Caki2 (cell line): ENCODE data around the gene VPS8. TPM values are rescaled to one million over a fixed set of nuclear protein-coding genes. Genes with fewer than 3 reads are reported as not detected.

Source experiments
- DNase-seq: peaks from one replicate; pipeline ENCODE4 v3.0.0-alpha.2; 2015; ENCODE audit warnings: low read depth
- in situ Hi-C: cut with HindIII; loops from 2 replicates; pipeline ENCODE4 v1.10.0; 2016; ENCODE audit warnings: low sequenced_read_pairs, low pct_unique_long_range_greater_than_20kb, mixed read lengths
- total RNA-seq: library from RNA; depleted of rRNA; stranded (reverse); fragments of >200 nt; shearing (Covaris generic); gene quantifications from 2 replicates; pipeline ENCODE4 v1.2.3, GENCODE V29; 2014; ENCODE audit warnings: low replicate concordance

The VPS8 gene
- total RNA-seq, 1 experiment from 2014 or later = 62.8 TPM

DNA sequence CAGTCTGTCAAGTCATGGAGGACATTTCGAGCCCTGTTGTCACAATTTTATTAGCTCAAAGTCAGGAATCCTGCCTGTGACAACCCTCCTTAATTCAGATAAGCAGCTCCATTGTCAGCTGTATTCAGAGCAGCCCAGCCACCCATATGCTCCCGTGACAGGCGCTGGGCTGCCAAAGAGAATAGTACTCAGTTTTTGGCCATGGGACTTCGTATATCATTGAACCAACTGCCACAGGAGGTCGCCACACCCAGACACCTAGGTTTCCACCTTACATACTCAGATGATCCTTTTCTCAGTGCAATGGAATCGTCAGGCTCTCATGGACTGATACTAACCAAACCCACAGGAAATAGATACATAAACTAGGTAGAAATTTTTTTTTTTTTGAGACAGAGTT lies 240.7 kb downstream of the VPS8 start:
- in situ Hi-C loops = no loop called here
- DNase-seq = no peak

DNA sequence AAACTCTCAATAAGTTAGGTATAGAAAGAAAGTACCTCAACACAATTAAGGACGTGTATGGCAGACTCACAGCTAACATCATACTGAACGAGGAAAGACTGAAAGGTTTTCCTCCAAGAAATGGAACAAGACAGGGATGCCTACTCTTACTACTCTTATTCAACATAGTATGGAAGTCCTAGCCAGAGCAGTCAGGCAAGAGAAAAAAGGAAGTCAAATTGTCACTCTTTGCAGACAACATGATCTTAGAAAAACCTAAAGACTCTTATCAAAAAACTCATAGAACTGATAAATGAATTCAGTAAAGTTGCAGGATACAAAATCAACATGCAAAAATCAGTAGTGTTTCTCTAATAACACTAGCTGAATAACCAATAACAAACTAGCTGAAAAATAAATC lies 244.9 kb downstream of the VPS8 start:
- in situ Hi-C loops = no loop called here
- DNase-seq = no peak

DNA sequence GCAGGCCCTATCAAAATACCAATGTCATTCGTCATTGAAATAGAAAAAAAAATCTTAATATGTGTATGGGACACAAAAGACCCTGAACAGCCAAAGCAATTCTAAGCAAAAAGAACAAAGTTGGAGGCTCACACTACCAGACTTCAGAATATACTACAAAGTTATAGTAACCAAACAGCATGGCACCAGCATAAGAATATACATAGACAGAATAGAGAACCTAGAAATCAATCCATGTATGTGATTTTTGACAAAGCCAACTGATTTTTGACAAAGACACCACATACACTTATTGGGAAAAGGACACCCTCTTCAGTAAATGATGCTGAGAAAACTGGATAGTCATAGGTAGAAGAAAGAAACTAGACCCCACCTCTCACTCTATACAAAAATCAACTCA lies 245.9 kb downstream of the VPS8 start:
- in situ Hi-C loops = no loop called here
- DNase-seq = no peak

DNA sequence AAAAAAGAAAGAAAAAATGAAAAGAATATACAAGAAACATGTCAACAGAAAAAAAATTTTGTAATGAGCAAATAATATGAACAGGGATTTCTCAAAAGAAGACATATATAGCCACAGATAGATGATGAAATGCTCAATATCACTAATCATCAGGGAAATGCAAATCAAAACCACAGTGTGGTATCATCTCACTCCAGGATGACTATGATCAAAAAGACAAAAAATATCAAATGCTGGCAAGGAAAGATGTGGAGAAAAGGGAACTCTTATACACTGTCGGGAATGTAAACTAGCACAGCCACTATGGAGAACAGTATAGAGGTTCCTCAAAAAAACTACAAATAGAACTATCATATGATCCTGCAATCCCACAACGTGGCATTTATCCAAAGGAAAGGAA lies 246.8 kb downstream of the VPS8 start:
- no peak for DNase-seq
- in situ Hi-C loops = no loop called here

DNA sequence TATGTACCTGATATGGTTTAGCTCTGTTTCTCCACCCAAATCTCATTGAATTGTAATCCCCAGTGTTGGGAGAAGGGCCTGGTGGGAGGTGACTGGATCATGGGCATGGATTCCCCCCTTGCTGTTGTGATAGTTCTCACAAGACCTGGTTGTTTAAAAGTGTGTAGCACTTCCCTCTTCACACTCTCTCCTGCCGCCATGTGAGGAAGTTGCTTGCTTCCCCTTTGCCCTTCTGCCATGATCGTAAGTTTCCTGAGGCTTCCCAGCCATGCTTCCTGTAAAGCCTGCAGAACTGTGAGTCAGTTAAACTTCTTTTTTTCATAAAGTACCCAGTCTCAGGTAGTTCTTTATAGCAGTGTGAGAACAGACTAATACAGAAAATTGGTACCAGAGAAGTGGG lies 247.8 kb downstream of the VPS8 start:
- in situ Hi-C loops = no loop called here
- DNase-seq = no peak

DNA sequence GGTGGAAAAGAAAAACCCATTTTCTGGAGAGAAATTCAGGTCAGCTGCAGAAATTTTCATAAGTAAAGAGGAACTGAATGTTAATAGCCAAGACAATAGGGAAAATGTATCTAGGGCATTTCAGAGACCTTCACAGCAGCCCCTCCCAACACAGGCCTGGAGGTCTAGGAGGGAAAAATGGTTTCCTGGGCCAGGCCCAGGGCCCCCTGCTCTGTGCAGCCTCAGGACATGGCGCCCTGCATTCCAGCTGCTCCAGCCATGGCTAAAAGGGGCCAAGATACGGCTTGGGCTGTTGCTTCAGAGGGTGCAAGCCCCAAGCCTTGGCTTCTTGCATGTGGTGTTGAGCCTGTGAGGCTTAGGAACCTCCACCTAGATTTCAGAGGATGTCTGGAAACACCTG lies 248.7 kb downstream of the VPS8 start:
- in situ Hi-C loops = no loop called here

DNA sequence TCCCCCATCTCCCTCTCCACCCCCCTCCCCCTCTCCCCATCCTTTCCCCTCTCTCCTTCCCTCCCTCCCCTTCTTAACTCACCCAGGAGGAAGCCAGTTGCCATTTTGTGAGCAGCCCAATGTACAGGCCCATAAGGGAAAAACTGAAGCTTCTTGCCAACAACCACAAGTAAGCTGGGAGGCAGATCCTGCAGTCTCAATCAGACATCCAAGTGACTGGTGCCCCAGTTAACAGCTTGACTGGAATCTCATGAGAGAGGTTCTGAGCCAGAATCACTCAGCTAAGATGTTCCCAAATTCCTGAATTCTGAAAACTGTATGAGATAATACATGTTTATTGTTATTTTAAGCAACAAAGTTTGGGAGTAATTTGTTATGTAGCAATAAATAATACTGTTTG lies 250.2 kb downstream of the VPS8 start:
- no peak for DNase-seq

More for the DNA sequence above, 248.7 kb downstream of the VPS8 start:
- no peak for DNase-seq

DNA sequence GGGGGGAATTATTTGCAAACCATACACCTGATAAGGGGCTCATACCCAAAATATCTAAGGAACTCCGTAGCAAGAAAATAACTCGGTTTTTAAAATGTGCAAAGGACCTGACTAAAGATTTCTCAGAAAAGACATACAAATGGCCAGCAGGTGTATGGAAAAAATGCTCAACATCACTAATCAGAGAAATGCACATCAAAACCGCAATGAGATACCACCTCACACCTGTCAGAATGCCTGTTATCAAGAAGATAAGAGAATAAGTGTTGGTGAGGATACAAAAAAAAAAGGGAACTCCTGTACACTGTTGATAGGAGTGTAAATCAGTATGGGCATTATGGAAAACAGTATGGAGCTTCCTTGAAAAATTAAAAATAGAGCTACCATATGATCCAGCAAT lies 251.5 kb downstream of the VPS8 start:
- in situ Hi-C loops = no loop called here
- DNase-seq = no peak

More for the DNA sequence above, 250.2 kb downstream of the VPS8 start:
- in situ Hi-C loops = no loop called here

DNA sequence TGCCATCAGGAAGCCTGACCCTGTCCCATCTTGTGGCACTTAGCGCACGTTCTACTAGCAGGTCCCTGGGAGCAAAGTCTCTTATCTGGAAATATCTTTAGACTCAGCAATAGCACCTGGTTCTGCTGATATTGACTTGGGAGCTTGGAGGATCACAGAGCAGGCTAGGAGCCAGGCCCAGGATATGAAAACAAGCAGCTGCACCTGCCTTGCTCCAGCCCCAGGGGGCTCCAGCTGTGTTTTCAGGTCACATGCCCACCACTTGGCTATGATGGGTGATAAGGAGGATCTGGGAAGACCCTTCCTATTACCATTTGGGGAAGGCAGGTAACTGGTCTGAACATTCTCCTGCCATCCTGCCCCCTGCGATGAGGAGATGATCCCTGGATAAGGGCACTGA lies 253.1 kb downstream of the VPS8 start:
- no peak for DNase-seq
- in situ Hi-C loops = no loop called here

DNA sequence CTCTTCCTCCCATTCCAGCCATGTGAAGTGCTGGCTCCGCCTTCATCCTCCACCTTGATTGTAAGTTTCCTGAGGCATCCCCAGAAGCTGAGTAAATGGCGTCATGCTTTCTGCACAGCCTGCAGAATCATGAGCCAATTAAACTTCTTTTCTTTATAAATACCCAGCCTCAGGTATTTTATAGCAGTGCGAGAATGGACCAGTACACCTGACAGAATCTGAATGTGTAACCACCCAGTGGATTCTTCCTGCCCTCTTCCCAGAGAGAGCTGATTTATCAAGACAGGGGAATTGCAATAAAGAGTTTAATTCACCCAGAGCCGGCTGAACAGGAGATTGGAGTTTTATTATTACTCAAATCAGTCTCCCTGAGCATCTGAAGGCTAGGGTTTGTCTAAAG lies 254.3 kb downstream of the VPS8 start:
- DNase-seq = no peak
- in situ Hi-C loops = no loop called here

DNA sequence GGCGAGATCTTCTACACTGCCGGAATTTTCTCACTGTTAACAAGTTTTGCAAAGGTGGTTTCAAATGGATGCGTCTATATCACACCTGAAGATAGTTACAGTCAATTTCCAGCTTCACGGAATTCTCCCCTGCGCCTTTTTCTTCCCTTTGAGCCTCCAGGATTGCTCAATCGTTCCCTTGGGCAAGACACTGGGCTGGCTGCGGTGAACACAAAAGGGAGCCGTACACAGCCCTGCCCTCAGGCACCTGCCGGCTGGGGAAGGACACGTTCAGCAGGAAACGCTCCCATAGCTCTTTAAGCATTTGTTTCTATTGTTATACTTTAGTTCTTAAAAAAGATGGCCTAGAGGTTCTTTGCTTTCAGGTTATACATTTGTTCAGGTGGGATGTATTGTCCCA lies 255.2 kb downstream of the VPS8 start:
- in situ Hi-C loops = no loop called here
- no peak for DNase-seq

DNA sequence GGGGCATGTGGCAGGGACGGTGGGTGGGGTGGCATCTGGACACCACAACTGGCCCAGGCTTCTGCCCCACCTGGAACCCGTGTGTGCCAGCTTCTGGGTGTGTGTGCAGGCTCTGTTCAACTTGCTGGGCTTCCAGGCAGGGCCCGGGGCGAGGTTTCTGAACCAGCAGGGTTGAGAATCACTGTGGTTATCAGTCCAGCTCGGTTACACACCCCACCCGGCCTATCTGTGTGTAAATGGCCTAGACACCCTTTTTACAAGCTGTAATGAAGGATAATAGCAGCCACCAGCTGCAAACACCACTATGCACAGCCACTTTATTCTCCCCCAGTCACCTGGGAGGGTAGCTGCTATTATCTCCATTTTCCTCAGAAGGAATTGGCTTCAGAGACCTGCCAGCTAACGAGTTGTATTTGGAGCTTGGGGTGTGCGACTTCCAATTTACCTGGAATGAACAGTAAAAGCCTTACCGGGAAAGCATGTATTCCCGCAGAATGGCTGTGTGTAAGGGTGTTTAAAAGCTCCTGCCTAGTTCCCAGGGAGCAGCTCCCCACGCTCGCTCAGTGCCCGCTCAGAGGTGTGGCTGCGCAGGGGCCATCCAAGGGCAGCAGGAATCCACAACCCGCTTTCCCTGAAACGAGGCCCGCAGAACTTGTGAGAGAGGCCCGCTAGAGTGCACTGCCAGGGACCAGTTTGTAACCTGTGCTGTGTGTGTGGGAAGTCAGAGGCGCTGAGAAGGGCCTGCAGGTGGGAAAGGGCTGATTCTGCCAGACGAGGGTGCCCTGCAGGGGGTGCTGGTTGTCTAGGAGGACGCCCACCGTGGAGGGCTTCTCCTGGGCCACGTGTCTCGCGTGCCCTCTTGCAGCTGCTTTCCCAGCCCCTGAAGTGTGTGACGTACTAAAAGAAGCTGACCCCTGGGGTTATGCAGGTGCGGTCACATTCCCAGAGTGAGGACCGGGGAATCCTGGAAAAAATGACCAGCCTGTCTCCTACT lies 257.4 kb downstream of the VPS8 start:
- DNase-seq = no peak
- in situ Hi-C loops = no loop called here

DNA sequence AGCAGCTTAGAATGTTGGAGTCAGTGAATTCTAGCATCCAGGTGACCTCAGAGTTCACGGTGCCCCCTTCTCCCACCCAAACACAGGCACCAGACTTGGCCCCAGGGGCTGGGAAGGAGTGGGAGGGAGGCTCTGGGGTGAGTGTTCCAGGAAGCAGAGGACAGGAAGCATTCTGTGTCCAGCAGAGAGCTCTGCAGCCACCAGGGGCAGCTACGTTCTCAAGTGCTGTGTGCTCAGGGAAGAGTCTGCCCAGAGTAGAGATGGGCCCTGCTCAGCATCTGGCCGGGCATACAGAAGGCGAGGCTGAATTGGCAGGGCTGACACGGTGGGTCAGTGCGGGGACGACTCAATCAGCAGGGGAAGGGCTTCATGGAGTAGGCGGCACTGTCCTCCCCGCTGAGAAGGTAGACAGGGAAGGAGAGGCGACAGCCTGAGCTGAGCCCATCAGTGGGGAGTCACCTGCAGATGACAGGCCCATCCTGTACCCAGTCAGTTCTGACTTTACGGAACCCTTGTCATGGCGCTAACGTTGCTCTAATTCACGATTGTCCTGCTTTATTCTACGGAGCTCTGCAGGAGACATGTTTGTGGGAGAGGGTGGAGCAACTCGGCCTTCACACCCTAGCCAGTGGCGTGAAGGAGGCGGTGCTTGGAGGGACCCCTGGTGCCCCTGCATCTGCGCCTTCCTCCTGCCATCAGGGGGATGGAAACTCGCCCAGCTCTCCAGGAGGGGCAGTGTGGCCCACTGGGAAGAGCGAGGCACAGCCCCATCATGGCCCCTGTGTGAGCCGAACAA lies 258.7 kb downstream of the VPS8 start:
- DNase-seq = no peak

DNA sequence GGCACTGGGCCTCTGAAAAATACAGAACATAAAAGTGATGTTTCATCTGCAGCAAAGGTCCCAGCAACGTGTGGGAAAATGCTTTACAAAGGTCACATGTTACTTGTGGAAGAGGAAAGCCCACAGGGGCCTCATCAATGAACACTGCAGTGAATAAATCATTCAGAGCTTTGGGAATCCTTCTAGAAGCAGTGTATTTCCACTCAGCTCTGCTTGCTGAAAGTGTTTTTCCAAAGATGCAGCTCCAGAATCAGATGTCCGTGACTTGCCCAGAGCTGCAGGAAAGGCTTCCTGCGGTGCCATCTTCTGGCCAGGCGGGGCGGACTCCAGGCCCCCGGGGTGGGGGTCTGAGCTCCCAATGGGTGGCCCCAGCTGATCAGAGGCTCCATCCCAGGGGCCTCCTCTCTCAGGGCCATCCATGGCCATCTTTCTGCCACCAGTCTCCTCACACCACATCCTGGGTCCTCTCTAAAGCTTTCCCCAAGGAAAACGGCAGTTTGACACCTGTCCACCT lies 259.4 kb downstream of the VPS8 start:
- DNase-seq = no peak
- in situ Hi-C loops = no loop called here

More for the DNA sequence above, 258.7 kb downstream of the VPS8 start:
- in situ Hi-C loops = no loop called here

DNA sequence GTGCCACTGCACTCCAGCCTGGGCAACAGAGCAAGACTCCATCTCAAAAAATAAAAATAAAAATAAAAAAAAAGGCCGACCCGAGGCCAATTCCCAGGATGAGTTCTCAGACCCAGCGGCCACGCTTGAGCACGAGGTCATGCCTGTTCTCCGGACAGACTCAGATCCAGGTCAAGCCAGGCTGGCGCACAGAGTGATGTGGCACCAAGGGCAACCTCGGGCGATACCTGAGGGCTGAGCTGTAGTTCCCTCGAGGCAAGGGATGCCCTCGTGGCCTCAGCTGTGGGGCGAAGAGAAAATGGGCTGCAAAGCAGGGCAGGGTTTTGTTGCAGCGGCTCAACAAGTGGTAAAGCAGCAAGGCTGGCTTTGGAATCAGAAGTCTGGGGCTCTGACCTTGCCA lies 263.6 kb downstream of the VPS8 start:
- in situ Hi-C loops = no loop called here
- no peak for DNase-seq

DNA sequence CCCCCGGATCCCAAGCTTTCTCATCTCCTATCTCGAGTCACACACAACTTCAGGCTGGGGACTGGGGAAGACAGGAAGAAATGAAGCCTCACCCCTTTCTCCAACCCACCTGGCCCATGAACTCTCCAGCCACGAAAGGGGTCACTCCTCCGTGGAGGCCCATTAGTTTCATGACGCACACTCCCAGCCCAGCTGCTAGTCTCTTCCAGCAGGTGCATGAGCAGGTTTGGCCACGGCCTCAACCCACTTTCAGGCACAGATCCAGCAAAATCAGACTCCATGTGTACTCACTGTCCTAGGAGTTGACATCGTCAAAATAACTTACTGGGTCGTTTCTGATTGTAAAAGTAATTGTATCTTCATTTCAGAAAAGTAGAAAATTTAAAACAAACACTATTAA lies 264.3 kb downstream of the VPS8 start:
- in situ Hi-C loops = no loop called here
- DNase-seq = no peak

DNA sequence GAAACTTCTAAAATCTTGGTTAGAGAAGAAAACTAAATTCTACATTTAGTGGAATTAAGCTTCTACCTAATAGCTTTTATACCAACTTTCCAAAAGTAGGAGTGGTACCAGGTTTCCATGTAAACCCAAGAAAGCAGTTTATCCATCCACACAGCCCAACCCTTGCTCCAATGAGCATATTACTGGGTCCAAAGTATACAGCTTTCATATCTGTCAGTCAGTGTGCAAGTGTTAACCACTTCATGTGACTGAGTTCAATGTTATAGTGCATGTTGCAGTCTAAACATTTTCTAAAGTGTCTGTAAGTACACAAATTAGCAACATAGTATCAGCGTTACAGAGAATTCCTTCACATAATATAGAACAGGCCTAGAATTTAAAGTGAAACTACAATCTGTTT lies 267.7 kb downstream of the VPS8 start:
- in situ Hi-C loops = no loop called here
- DNase-seq = no peak

DNA sequence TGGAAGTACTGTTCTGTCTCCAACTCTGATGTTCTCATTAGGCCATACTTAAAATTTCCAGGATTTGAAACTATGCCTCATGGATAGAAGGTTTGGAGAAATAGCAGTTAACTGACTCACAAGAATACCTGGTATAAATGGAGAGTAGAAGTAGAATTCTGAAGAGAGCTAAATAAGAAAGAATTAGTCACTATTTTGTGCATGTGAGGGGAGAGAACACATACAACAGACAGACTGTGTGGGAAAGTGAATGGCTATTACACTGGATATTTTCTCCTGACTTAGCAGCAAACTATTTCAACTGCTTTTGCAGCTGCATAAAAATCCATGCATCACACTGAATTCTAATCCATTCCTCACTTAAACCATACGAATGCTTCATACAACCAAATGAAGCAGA lies 269.6 kb downstream of the VPS8 start:
- in situ Hi-C loops = no loop called here
- DNase-seq = no peak

DNA sequence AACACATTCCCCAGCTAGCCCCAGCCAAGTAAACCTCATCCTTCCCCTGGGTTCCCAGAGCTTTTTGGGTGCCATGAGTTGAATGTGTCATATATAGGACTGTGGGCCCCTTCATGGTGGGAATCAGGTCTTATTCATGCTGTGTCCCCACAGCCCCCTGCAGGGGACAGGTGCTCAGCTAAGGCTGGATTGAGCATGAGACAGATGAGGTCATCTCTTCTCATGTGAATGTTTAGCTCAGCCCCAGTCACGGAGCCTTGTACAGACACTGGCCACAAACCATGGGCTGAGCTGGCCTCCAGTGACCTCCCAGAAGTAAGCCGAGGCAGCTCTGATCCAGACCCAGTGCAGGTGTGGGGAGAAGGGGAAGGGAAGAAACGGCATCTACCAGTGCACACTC lies 270.2 kb downstream of the VPS8 start:
- in situ Hi-C loops = no loop called here
- DNase-seq = no peak
